Ishikawa (cell line): ENCODE data around the gene RHBDL3.

Experiments
- EP300 ChIP-seq: IDR thresholded peaks from 2 replicates; pipeline ENCODE4 v1.6.1; 2012; ENCODE audit warnings: borderline replicate concordance
- RAD21 ChIP-seq: IDR thresholded peaks from 2 replicates; pipeline ENCODE4 v1.6.1; 2012; ENCODE audit warnings: low read depth

- TF ChIP-seq RAD21, result no peak
- no peak for TF ChIP-seq EP300
These were observed 38.7 kb upstream of the RHBDL3 start for GRCh38 chr17:32226886-32227285.
